Neutrophil (primary cell): ENCODE data around the gene PHIP.

Experiments
- H3K27ac ChIP-seq: fragments of 200-600 bp; sonication (generic); 2 replicates; pipeline ENCODE4 v1.5.1; 2016; ENCODE audit warnings: mild to moderate bottlenecking, moderate library complexity
- H3K27me3 ChIP-seq: fragments of 200-600 bp; sonication (generic); 2 replicates; pipeline ENCODE4 v1.6.0; 2016; ENCODE audit warnings: mild to moderate bottlenecking
- H3K36me3 ChIP-seq: fragments of 200-600 bp; sonication (generic); 2 replicates; pipeline ENCODE4 v1.5.1; 2017
- H3K4me1 ChIP-seq, 2 experiments: fragments of 200-600 bp in 1 of 2; sonication (generic) in 1 of 2; 1 replicate in 1 of 2; 2 replicates in 1 of 2; pipeline versions ENCODE4 v1.5.1 to v1.6.1; 2013 to 2016; ENCODE audit warnings: low read depth in 1 of 2, low read length in 1 of 2, mild to moderate bottlenecking in 1 of 2, moderate library complexity in 1 of 2; ENCODE audit not compliant: control insufficient read depth in 1 of 2, insufficient read depth in 1 of 2
- H3K4me3 ChIP-seq, 2 experiments: fragments of 200-600 bp in 1 of 2; sonication (generic) in 1 of 2; 1 replicate in 1 of 2; 2 replicates in 1 of 2; pipeline ENCODE4 v1.5.1; 2013 to 2016; ENCODE audit warnings: low read depth in 1 of 2, low read length in 1 of 2, mild to moderate bottlenecking in 1 of 2, moderate library complexity in 1 of 2
- H3K9me3 ChIP-seq: fragments of 200-600 bp; sonication (generic); 2 replicates; pipeline ENCODE4 v1.5.1; 2016
- TF ChIP-seq, protein P1 (sequence below): fragments of 200-600 bp; sonication (generic); IDR thresholded peaks from 2 replicates; pipeline ENCODE4 v1.5.1; 2016; ENCODE audit warnings: antibody characterized with exemption

The PHIP gene

DNA sequence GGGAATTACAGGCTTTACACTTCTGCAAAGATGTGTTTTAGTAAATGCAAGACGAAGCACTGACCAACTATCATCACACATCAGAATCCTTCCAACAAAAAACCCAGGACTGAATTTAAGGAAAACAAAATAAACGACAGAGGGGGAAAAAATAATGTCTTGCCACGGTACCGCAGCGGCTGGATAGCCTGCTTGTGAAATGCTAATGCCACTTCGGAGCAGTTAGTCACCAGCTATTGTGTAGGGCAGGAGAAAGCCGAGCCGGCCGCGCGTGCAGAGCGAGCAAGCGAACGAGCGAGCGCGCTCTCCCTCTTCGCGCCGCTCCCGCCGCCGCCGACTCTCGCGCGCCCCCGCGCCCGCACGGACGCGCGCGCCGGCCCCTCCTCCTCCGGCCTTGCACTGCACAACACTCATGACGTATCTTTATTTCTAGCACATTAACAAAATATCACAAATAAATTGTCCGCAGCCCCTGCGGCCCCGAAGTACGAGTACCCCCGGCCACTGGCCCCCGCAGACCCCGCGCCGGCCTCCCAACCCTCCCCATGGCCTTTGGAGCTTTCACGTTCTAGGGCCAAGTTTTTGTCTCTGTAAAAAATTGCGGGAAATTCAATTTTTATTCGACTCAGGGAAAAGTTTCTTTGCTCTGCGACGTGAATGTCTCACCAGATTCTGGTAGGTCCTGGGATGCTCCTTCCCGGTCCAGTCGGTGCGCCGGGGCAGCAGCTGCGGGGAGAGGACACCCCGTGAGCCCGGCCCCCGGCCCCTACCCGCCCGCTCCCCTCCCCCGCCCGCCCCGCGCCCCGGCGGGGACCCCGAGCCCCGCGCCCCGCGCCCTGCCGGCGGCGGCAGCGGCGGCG is 1.0 kb downstream of the PHIP start:
- H3K4me3 ChIP-seq: peak overlapping the region; percentile 86 to 87
- H3K27ac ChIP-seq: peak overlapping the region; percentile 98
- no peaks in the 10 kb centered on the region for H3K36me3 ChIP-seq
- TF ChIP-seq, protein P1, sequence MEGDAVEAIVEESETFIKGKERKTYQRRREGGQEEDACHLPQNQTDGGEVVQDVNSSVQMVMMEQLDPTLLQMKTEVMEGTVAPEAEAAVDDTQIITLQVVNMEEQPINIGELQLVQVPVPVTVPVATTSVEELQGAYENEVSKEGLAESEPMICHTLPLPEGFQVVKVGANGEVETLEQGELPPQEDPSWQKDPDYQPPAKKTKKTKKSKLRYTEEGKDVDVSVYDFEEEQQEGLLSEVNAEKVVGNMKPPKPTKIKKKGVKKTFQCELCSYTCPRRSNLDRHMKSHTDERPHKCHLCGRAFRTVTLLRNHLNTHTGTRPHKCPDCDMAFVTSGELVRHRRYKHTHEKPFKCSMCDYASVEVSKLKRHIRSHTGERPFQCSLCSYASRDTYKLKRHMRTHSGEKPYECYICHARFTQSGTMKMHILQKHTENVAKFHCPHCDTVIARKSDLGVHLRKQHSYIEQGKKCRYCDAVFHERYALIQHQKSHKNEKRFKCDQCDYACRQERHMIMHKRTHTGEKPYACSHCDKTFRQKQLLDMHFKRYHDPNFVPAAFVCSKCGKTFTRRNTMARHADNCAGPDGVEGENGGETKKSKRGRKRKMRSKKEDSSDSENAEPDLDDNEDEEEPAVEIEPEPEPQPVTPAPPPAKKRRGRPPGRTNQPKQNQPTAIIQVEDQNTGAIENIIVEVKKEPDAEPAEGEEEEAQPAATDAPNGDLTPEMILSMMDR: no peak
- peaks cover 35 to 37% of the 10 kb centered on the region in 2 experiments for H3K4me1 ChIP-seq
- H3K9me3 ChIP-seq: no peaks in the 10 kb centered on the region
- no peaks in the 10 kb centered on the region for H3K27me3 ChIP-seq

DNA sequence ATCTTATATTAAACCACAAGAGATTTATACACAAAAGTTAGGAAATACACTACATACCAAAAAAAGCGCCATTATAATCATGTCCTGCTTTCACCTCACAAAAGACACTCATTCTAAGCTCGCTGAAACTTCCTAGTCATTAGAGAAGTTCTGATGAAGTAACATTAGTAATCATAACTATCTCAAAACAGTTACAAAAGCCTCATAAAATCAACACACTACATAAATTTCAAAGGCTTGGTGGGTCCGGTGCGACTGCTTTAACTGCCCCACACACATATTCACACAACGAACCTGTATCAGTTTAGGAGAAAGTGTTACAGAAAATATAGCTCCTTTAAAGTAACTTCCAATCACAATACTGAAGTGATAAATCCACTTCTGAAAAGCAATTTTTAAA is 1.9 kb downstream of the PHIP start:
- Histone ChIP-seq H3K27ac (peak overlapping the region; percentile 98), H3K4me3 (peak overlapping the region; percentile 86 to 87)

DNA sequence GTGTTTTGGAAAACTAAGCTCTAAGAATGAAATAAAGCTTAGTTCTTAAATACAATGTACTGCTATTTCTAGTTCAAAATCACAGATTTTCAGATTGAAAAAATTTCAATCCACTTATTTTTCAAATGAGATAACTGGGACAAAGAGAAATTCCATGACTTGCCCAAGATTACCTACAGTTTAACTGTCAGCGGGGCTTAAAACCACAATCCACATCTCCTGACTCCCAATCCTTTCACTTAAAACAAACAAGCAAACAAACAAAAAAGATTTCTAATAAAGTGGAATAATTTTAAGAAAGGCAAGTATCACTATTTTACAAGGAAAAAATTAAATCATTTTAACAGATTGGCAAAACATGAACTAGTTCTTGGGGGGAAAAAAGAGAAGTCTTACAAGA is 4.2 kb downstream of the PHIP start:
- Histone ChIP-seq H3K27ac (no peak overlapping the region), H3K36me3 (no peaks in the 10 kb centered on the region), H3K4me3 (no peak overlapping the region), H3K9me3 (no peaks in the 10 kb centered on the region), H3K27me3 (no peaks in the 10 kb centered on the region), H3K4me1 (peaks cover 25 to 27% of the 10 kb centered on the region in 2 experiments)
- TF ChIP-seq, protein P1: no peak

More for the DNA sequence above, 1.9 kb downstream of the PHIP start:
- H3K27me3 ChIP-seq: no peaks in the 10 kb centered on the region
- TF ChIP-seq, protein P1: no peak
- peaks cover 35 to 37% of the 10 kb centered on the region in 2 experiments for H3K4me1 ChIP-seq
- H3K9me3 ChIP-seq: no peaks in the 10 kb centered on the region
- H3K36me3 ChIP-seq: no peaks in the 10 kb centered on the region

DNA sequence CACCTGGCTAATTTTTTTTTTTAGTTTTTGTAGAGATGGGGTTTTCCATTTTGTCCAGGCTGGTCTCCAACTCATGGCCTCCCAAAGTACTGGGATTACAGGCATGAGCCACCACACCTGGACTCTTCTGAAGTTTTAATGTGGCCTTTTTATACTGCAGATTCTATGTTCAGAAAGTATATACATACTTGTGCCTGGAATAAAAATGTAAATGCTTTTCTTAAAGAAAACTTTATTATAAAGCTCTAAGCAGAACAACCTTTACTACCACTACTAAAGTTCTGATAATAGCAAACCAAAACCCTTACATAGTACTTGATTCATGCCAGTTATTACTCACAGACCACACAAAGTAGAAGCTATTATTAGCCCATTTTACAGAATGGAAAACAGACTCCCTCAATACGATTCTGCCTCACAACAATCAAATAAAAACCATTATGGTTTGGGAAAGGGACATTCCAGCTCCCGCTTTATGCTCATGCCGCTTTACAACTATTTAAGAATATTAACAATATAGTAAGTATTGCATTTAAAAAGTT is 5.3 kb downstream of the PHIP start:
- peaks cover 5% of the 10 kb centered on the region for H3K36me3 ChIP-seq
- TF ChIP-seq, protein P1: no peak
- peaks cover 20 to 23% of the 10 kb centered on the region in 2 experiments for H3K4me1 ChIP-seq
- no peak overlapping the region for H3K27ac ChIP-seq
- H3K4me3 ChIP-seq: no peak overlapping the region
- no peaks in the 10 kb centered on the region for H3K27me3 ChIP-seq
- H3K9me3 ChIP-seq: no peaks in the 10 kb centered on the region

DNA sequence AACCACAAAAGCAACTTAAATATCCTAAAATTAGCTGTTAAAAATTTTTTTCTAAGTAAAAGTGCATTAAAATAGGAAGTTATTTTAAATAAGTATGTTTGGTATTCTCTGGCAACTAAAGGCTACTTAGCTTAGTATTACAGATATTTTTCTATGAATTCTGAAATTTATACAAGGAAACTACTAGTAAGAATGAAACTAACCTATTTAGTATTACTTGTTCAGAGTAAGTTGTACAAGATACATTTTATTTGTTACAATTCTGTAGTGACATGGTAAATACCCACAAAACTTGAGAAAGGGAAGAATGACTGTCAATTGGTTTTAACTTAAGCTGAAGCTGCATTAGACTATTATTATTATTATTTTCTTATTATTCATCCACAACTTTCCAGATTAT is 6.5 kb downstream of the PHIP start:
- no peaks in the 10 kb centered on the region for H3K9me3 ChIP-seq
- TF ChIP-seq, protein P1: no peak
- H3K27ac ChIP-seq: no peak overlapping the region
- peaks cover 5% of the 10 kb centered on the region for H3K36me3 ChIP-seq
- no peak overlapping the region for H3K4me3 ChIP-seq
- no peaks in the 10 kb centered on the region for H3K27me3 ChIP-seq
- peaks cover 17 to 20% of the 10 kb centered on the region in 2 experiments for H3K4me1 ChIP-seq
